ENCODE data around the gene HOXB13.
A peak's percentile ranks its signal among the peaks of the same experiment; 100 is the strongest.

HOXB13 gene

GRCh38 chr17:48704361-48705248, 23.9 kb downstream of the HOXB13 start:
- no peak for DNase-seq

- DNase-seq: no peak
Observed at GRCh38 chr17:48701864-48702532, 26.6 kb downstream of the HOXB13 start.

- no peak for DNase-seq
Observed at GRCh38 chr17:48693178-48693577, 35.4 kb downstream of the HOXB13 start.

- DNase-seq: no peak
Observed at GRCh38 chr17:48692049-48692448, 36.5 kb downstream of the HOXB13 start.

- DNase-seq: no peak
Observed at GRCh38 chr17:48690655-48691054, 37.9 kb downstream of the HOXB13 start.

GRCh38 chr17:48681609-48682008, 46.9 kb downstream of the HOXB13 start:
- DNase-seq: no peak

GRCh38 chr17:48679385-48680096, 49.0 kb downstream of the HOXB13 start:
- DNase-seq: no peak

- DNase-seq: peak; percentile 74
Observed at GRCh38 chr17:48678141-48678971, 50.2 kb downstream of the HOXB13 start.

GRCh38 chr17:48676963-48677558, 51.5 kb downstream of the HOXB13 start:
- no peak for DNase-seq
